Psoas muscle (tissue), 8 donors: ENCODE data around the gene HTR1B. TPM values are rescaled to one million over a fixed set of nuclear protein-coding genes. Genes with fewer than 3 reads are reported as not detected.

Experiments
- ATAC-seq, 4 donors: fragments of 200-7000 bp; cut with Tn5 transposase; one replicate each; pipeline ENCODE4 v1.9.1; 2020; ENCODE audit warnings: moderate library complexity in 3 of 4, mild to moderate bottlenecking in 2 of 4
- DNase-seq, 2 donors: peaks; one replicate each; pipeline ENCODE4 v3.0.0-alpha.2; 2020
- H3K27ac ChIP-seq: fragments of 200-600 bp; one replicate; pipeline ENCODE4 v1.8.0; 2022
- H3K27me3 ChIP-seq, 3 donors: fragments of 200-600 bp in 1 of 3; one replicate each; pipeline versions ENCODE4 v1.6.1 to v1.8.0; 2013 to 2022; ENCODE audit warnings: low read length in 2 of 3, mild to moderate bottlenecking in 2 of 3, moderate library complexity in 1 of 3; ENCODE audit not compliant: insufficient read depth in 3 of 3
- H3K36me3 ChIP-seq, 2 donors: fragments of 200-600 bp in 1 of 2; one replicate each; pipeline versions ENCODE4 v1.6.1 to v1.8.0; 2013 to 2022; ENCODE audit warnings: low read depth in 1 of 2, mild to moderate bottlenecking in 1 of 2, moderate library complexity in 1 of 2; ENCODE audit not compliant: insufficient read depth in 1 of 2
- H3K4me1 ChIP-seq: fragments of 200-600 bp; one replicate; pipeline ENCODE4 v1.8.0; 2022
- H3K4me3 ChIP-seq: fragments of 200-600 bp; one replicate; pipeline ENCODE4 v1.8.0; 2022; ENCODE audit warnings: mild to moderate bottlenecking
- H3K9me3 ChIP-seq: fragments of 200-600 bp; one replicate; pipeline ENCODE4 v1.8.0; 2022
- WGBS, 3 donors: extraction: QIAGEN DNeasy Blood & Tissue Kit; methylation state at CpG; one replicate each; pipeline versions ENCODE4 v1.1.6 to v1.1.7; 2013; 5-methylcytosine and 5-hydroxymethylcytosine counted together
- intact Hi-C, 2 donors: fragments of 100-400 bp; cut with DNase I; formaldehyde crosslinking; loops; one replicate each; pipeline versions ENCODE4 v1.11.0 to v1.14.2; 2022
- polyA plus RNA-seq, 3 donors: library from polyadenylated mRNA; stranded (reverse); fragments of 200-250 nt; gene quantifications; one replicate each; pipeline ENCODE4 v1.2.3, GENCODE V29; 2013
- total RNA-seq, 4 donors: library from RNA; stranded (reverse); fragmentation: NEBNext Ultra II Directional in 2 of 4; extraction: Animal tissue kit (Norgen Biotek cat#: 25700) in 2 of 4; gene quantifications; one replicate each; pipeline versions ENCODE4 v1.2.1 to v1.2.4, GENCODE V29; 2021 to 2023
- TF ChIP-seq, protein P1 (sequence below): fragments of 200-600 bp; IDR thresholded peaks from one replicate; pipeline ENCODE4 v1.8.0; 2022; ENCODE audit warnings: antibody characterized with exemption
- donor health status: healthy with polysubstance abuse.
- donor health status: DM: no; HTN: no; CAD: no; lungs with moderate emphysema.
- donor health status: Bipolar disorder and iron deficiency.
- donor health status: healthy.
- donor health status: DM: yes; HTN: yes; CAD: no.
- donor health status: DM: no; HTN: no; CAD: no.
- donor health status: DM: no; HTN: no; CAD: no.
- donor health status: DM: yes; HTN: yes; CAD: no.

Gene HTR1B
- total and polyA plus RNA-seq, 7 donors = 0.01 TPM; not detected in 6

DNA sequence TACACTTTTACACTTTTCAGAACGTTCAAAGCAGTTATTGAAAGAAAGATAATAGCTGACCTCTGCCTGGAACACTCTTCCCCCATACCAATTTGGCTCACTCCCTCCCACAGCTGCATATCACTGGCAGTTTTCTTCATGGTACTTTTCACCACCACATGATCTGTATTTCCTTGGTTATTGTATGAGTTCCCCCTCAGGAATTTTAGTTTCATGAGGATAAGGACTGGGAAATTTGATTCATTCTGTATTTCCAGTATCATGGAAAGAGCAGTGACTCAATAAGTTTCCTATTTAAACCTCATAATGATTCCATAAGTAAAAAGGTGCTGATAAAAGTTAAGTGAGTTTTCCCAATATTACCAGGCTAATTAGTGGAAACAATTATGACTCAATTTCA, 16.0 kb downstream of the HTR1B start:
- Histone ChIP-seq H3K36me3 (no peaks in the 10 kb centered on the region), H3K27ac (no peak overlapping the region), H3K27me3 (no peaks in the 10 kb centered on the region), H3K9me3 (peaks cover 7% of the 10 kb centered on the region), H3K4me3 (no peak overlapping the region), H3K4me1 (no peaks in the 10 kb centered on the region)
- no peak for ATAC-seq
- TF ChIP-seq, protein P1, sequence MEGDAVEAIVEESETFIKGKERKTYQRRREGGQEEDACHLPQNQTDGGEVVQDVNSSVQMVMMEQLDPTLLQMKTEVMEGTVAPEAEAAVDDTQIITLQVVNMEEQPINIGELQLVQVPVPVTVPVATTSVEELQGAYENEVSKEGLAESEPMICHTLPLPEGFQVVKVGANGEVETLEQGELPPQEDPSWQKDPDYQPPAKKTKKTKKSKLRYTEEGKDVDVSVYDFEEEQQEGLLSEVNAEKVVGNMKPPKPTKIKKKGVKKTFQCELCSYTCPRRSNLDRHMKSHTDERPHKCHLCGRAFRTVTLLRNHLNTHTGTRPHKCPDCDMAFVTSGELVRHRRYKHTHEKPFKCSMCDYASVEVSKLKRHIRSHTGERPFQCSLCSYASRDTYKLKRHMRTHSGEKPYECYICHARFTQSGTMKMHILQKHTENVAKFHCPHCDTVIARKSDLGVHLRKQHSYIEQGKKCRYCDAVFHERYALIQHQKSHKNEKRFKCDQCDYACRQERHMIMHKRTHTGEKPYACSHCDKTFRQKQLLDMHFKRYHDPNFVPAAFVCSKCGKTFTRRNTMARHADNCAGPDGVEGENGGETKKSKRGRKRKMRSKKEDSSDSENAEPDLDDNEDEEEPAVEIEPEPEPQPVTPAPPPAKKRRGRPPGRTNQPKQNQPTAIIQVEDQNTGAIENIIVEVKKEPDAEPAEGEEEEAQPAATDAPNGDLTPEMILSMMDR = no peak
- intact Hi-C loops = no loop called here
- 3 to 13% (median 5%) methylated on average over 1 of the region's 1 CpG for WGBS, 3 donors
- no peak for DNase-seq

DNA sequence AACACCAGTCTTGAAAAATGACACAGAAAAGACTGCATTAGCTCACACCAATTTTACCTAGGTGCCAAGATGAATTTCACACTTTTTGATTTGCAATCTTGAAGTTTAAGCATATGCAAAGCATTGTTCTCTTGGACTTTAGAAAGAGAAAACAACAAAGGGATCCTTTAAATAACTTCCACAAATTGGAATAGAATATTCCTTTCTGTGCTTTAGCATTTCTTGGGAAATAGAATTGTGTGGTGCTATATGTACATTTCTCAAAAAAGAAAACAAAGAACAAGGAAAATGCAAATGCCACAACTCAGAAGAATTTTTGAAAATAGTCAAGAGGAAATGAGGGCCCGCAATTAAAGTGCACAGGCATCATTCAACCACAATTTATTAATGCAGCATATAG, 17.0 kb downstream of the HTR1B start:
- ATAC-seq = no peak

DNA sequence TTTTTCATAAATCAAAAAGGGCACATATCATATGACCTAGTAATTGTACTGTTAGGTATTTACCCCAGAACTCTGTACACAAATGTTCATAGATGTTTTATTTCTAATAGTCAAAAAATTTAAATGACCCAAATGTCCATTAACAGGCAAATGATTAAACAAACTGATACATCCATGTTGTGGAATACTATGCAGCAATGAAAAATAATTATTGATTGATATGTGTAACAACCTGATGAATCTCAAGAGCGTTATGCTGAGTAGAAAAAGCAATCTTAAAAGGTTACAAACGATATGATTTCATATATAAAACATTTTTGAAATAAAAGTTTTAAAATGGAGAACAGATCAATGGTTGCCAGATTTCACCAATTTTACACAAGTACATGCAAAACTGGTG, 18.1 kb downstream of the HTR1B start:
- H3K4me1 ChIP-seq = no peaks in the 10 kb centered on the region
- DNase-seq (no peak), ATAC-seq (no peak)
- intact Hi-C loops = no loop called here
- H3K27ac ChIP-seq = no peak overlapping the region
- peaks cover 7% of the 10 kb centered on the region for H3K9me3 ChIP-seq
- no peaks in the 10 kb centered on the region for H3K36me3 ChIP-seq
- no peaks in the 10 kb centered on the region for H3K27me3 ChIP-seq
- no peak overlapping the region for H3K4me3 ChIP-seq
- WGBS, 3 donors = 50 to 60% (median 58%) methylated on average over 2 of the region's 2 CpGs
- TF ChIP-seq, protein P1 = no peak

More for the DNA sequence above, 17.0 kb downstream of the HTR1B start:
- intact Hi-C loops = no loop called here
- TF ChIP-seq, protein P1 = no peak
- Histone ChIP-seq H3K27me3 (no peaks in the 10 kb centered on the region), H3K27ac (no peak overlapping the region), H3K9me3 (peaks cover 7% of the 10 kb centered on the region), H3K4me3 (no peak overlapping the region), H3K36me3 (no peaks in the 10 kb centered on the region), H3K4me1 (no peaks in the 10 kb centered on the region)
- DNase-seq = no peak
- 82 to 93% (median 86%) methylated on average over 1 of the region's 1 CpG for WGBS, 3 donors

DNA sequence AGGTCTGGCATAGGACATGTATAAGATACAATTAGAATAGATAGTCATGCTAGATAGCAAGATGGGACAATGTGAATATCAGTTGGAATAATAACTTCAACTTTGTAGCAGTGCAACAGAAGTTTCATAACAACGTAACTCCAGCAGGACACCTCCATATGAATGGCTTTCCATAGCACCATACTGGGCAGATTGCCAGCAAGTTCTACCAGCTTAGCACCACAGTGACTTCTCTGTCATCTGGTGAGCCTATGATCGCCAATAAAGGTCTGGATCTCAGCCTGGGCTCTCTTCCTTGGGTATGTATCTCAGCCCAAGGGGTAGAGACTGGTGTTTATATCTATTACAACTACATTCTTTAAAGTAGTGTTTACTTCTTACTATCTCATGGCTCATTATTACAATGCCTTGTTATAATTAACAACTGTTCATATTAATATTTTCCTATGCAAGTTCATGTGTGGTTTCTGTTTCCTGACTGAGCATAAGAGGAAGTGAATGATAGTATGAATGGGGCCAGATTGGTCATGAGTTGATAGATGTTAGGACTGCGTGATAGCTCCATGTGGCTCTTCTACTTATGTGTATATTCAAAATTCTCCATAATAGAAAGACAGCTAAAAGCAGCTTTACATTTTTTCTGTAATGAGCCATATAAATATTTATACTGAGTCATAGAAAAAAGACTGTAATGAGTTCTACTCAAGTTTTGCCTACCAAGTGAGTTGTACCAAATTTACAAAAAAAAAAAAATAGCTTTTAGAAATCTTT, 22.9 kb downstream of the HTR1B start:
- H3K36me3 ChIP-seq = no peaks in the 10 kb centered on the region
- no peak for DNase-seq
- no peak overlapping the region for H3K27ac ChIP-seq
- H3K9me3 ChIP-seq = peaks cover 7% of the 10 kb centered on the region
- ATAC-seq = no peak
- 69 to 71% (median 70%) methylated on average over 3 of the region's 3 CpGs for WGBS, 3 donors
- no peaks in the 10 kb centered on the region for H3K4me1 ChIP-seq
- no peak overlapping the region for H3K4me3 ChIP-seq
- intact Hi-C loops = no loop called here
- TF ChIP-seq, protein P1 = no peak
- no peaks in the 10 kb centered on the region for H3K27me3 ChIP-seq

DNA sequence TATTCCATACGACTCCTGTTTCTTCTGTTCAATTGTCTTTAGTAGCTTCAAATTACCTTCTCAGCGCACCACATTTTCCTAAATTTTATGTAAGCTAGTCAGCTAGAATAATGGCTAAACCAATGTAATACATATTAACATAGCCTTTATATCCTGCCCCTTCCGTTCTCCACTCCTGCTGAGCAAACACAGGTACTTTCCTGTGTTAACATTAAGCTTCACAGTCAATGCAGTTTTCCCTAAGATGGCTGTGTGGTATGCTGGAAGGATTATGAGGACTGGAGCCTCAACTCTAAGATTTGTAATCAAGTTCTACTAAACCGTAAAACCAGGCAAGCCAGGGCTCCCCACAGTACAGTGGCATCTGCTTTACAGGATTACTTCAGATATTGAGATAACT, 29.4 kb downstream of the HTR1B start:
- no peak overlapping the region for H3K27ac ChIP-seq
- no peaks in the 10 kb centered on the region for H3K9me3 ChIP-seq
- intact Hi-C loops = no loop called here
- H3K4me3 ChIP-seq = no peak overlapping the region
- DNase-seq (no peak), ATAC-seq (no peak)
- TF ChIP-seq, protein P1 = no peak
- no peaks in the 10 kb centered on the region for H3K4me1 ChIP-seq
- no peaks in the 10 kb centered on the region for H3K27me3 ChIP-seq
- H3K36me3 ChIP-seq = no peaks in the 10 kb centered on the region
- whole genome bisulfite sequencing, 3 donors = 73 to 80% (median 77%) methylated on average over 4 of the region's 4 CpGs
